Measurements from ENCODE around the gene IRX3. TPM values are rescaled to one million over a fixed set of nuclear protein-coding genes. Genes with fewer than 3 reads are reported as not detected.

IRX3 gene
- total RNA-seq, 6 experiments from 2014 or later = 0.25 to 1.3 (median 0.61) TPM

- H3K36me3 ChIP-seq = no peaks in the 10 kb centered on the region
- WGBS (ENCODE audit: insufficient coverage, low coverage, low lambda C conversion rate, missing lambda C conversion rate) = 76% methylated on average over 9 of the region's 9 CpGs
- no peak overlapping the region for H3K27ac ChIP-seq
- no peak for DNase-seq
- H3K9me3 ChIP-seq = no peaks in the 10 kb centered on the region
- intact Hi-C loops (cut with DNase I) = no loop called here
- ATAC-seq = no peak
- H3K4me1 ChIP-seq = no peaks in the 10 kb centered on the region
- TF ChIP-seq POLR2A (IDR thresholded peaks at IDR 0.05) (no peak), CTCF (IDR thresholded peaks at IDR 0.05) (no peak)
- H3K4me3 ChIP-seq = no peak overlapping the region
- H3K27me3 ChIP-seq = no peaks in the 10 kb centered on the region
Observed at GRCh38 chr16:54320697-54321340, 34.2 kb upstream of the IRX3 start.

GRCh38 chr16:54318941-54319340 is 32.4 kb upstream of the IRX3 start:
- H3K9me3 ChIP-seq = no peaks in the 10 kb centered on the region
- no peaks in the 10 kb centered on the region for H3K27me3 ChIP-seq
- DNase-seq = no peak
- no peaks in the 10 kb centered on the region for H3K4me1 ChIP-seq
- H3K27ac ChIP-seq = no peak overlapping the region
- intact Hi-C loops (cut with DNase I) = no loop called here
- WGBS (ENCODE audit: insufficient coverage, low coverage, low lambda C conversion rate, missing lambda C conversion rate) = 100% methylated on average over 1 of the region's 1 CpG
- no peaks in the 10 kb centered on the region for H3K36me3 ChIP-seq
- ATAC-seq = no peak
- H3K4me3 ChIP-seq = no peak overlapping the region
- no peak for TF ChIP-seq CTCF (IDR thresholded peaks at IDR 0.05)
- no peak for TF ChIP-seq POLR2A (IDR thresholded peaks at IDR 0.05)

- no peaks in the 10 kb centered on the region for H3K9me3 ChIP-seq
- no peak overlapping the region for H3K27ac ChIP-seq
- ATAC-seq = no peak
- no peak for DNase-seq
- H3K4me3 ChIP-seq = no peak overlapping the region
- 71% methylated on average over 13 of the region's 15 CpGs for WGBS (ENCODE audit: insufficient coverage, low coverage, low lambda C conversion rate, missing lambda C conversion rate)
- H3K27me3 ChIP-seq = no peaks in the 10 kb centered on the region
- intact Hi-C loops (cut with DNase I) = no loop called here
- no peaks in the 10 kb centered on the region for H3K36me3 ChIP-seq
- H3K4me1 ChIP-seq = no peaks in the 10 kb centered on the region
- TF ChIP-seq POLR2A (IDR thresholded peaks at IDR 0.05) (no peak), CTCF (IDR thresholded peaks at IDR 0.05) (no peak)
Observed at GRCh38 chr16:54317101-54317611, 30.6 kb upstream of the IRX3 start.

- Histone ChIP-seq H3K9me3 (no peaks in the 10 kb centered on the region), H3K4me3 (no peak overlapping the region), H3K27me3 (no peaks in the 10 kb centered on the region), H3K36me3 (no peaks in the 10 kb centered on the region), H3K4me1 (no peaks in the 10 kb centered on the region), H3K27ac (no peak overlapping the region)
- intact Hi-C loops (cut with DNase I) = no loop called here
- WGBS (ENCODE audit: insufficient coverage, low coverage, low lambda C conversion rate, missing lambda C conversion rate) = 86% methylated on average over 2 of the region's 8 CpGs
- DNase-seq (no peak), ATAC-seq (no peak)
- TF ChIP-seq POLR2A (IDR thresholded peaks at IDR 0.05) = no peak
- no peak for TF ChIP-seq CTCF (IDR thresholded peaks at IDR 0.05)
Observed at GRCh38 chr16:54316095-54316889, 29.7 kb upstream of the IRX3 start.

All from right lobe of liver (tissue), 6 donors.